Keratinocyte (primary cell): ENCODE results near the gene CDH15. TPM values are rescaled to one million over a fixed set of nuclear protein-coding genes. Genes with fewer than 3 reads are reported as not detected.

Experiments
- DNase-seq: peaks from one replicate; pipeline ENCODE4 v3.0.0-alpha.2; 2011; ENCODE audit warnings: low read depth, missing footprints, low spot score
- FAIRE-seq: peaks from 2 replicates; lab custom pipeline; 2011; peaks lifted over from hg19 to GRCh38; lab: Jason Lieb, UNC
- H2AFZ ChIP-seq: 2 replicates; pipeline ENCODE4 v1.6.0; 2012; ENCODE audit warnings: low read length, control low read depth, inconsistent platforms; ENCODE audit not compliant: control insufficient read depth
- H3K27ac ChIP-seq: 2 replicates; pipeline ENCODE4 v1.5.1; 2011; ENCODE audit warnings: low read length; ENCODE audit not compliant: control insufficient read depth, insufficient read depth
- H3K27me3 ChIP-seq: 3 replicates; pipeline ENCODE4 v1.6.0; 2011; ENCODE audit warnings: low read length; ENCODE audit not compliant: control insufficient read depth, insufficient read depth; ENCODE audit errors: extremely low read depth
- H3K36me3 ChIP-seq, 2 experiments: 2 replicates in 1 of 2; 3 replicates in 1 of 2; pipeline ENCODE4 v1.5.1; 2011; ENCODE audit warnings: low read length in 2 of 2, mild to moderate bottlenecking in 1 of 2; ENCODE audit not compliant: control insufficient read depth in 2 of 2, insufficient read depth in 2 of 2; ENCODE audit errors: extremely low read depth in 1 of 2
- H3K4me1 ChIP-seq: 3 replicates; pipeline ENCODE4 v1.5.1; 2011; ENCODE audit warnings: low read length; ENCODE audit not compliant: control insufficient read depth, insufficient read depth; ENCODE audit errors: extremely low read depth
- H3K4me2 ChIP-seq: 3 replicates; pipeline ENCODE4 v1.6.0; 2011; ENCODE audit warnings: low read depth, low read length; ENCODE audit not compliant: control insufficient read depth, insufficient read depth; ENCODE audit errors: extremely low read depth
- H3K4me3 ChIP-seq, 3 experiments: fragments of 200-600 bp in 1 of 3; sonication (generic) in 1 of 3; 2 replicates in 2 of 3; 3 replicates in 1 of 3; pipeline ENCODE4 v1.5.1; 2011 to 2016; ENCODE audit warnings: low read length in 3 of 3, mild to moderate bottlenecking in 3 of 3, control low read depth in 2 of 3, inconsistent platforms in 1 of 3, low read depth in 1 of 3, mixed read lengths in 1 of 3, mixed run types in 1 of 3, moderate library complexity in 1 of 3; ENCODE audit not compliant: control insufficient read depth in 2 of 3, insufficient read depth in 2 of 3; ENCODE audit errors: extremely low read depth in 1 of 3
- H3K79me2 ChIP-seq: 2 replicates; pipeline ENCODE4 v1.6.0; 2012; ENCODE audit warnings: low read length; ENCODE audit not compliant: control insufficient read depth, insufficient read depth
- H3K9ac ChIP-seq: 3 replicates; pipeline ENCODE4 v1.6.0; 2011; ENCODE audit warnings: low read length; ENCODE audit not compliant: control insufficient read depth, insufficient read depth; ENCODE audit errors: extremely low read depth
- H3K9me1 ChIP-seq: 3 replicates; pipeline ENCODE4 v1.6.0; 2011; ENCODE audit warnings: low read length; ENCODE audit not compliant: control insufficient read depth, insufficient read depth; ENCODE audit errors: extremely low read depth
- H3K9me3 ChIP-seq: 2 replicates; pipeline ENCODE4 v1.5.1; 2012; ENCODE audit warnings: low read depth, low read length; ENCODE audit not compliant: control insufficient read depth
- H4K20me1 ChIP-seq: 3 replicates; pipeline ENCODE4 v1.6.0; 2011; ENCODE audit warnings: low read length; ENCODE audit not compliant: control insufficient read depth, insufficient read depth; ENCODE audit errors: extremely low read depth
- EZH2 ChIP-seq: IDR thresholded peaks from one replicate; pipeline ENCODE4 v1.6.1; 2012; ENCODE audit warnings: inconsistent platforms, mild to moderate bottlenecking, low read length, moderate library complexity
- dilution Hi-C: fragments of 300-500 bp; cut with MboI; formaldehyde crosslinking; loops from one replicate; pipeline ENCODE4 v1.7.0; 2020; ENCODE audit warnings: low sequenced_read_pairs; ENCODE audit not compliant: extremely low pct_ligation_motif_present
- polyA plus RNA-seq, 5 experiments: library from polyadenylated mRNA; depleted of rRNA in 3 of 5; stranded (reverse) in 3 of 5; stranded (forward) in 1 of 5; unstranded in 1 of 5; fragments of >200 nt; gene quantifications; 1 replicate in 1 of 5; 2 replicates in 3 of 5; 3 replicates in 1 of 5; pipeline versions ENCODE4 v1.2.1 to v1.2.3, GENCODE V29; 2011 to 2012; ENCODE audit warnings: missing spikeins in 2 of 5, low read depth in 1 of 5, low replicate concordance in 1 of 5
- TF ChIP-seq, protein P1 (sequence below), 3 experiments: IDR thresholded peaks in 1 of 3; conservative IDR thresholded peaks in 1 of 3; optimal IDR thresholded peaks in 1 of 3; 2 replicates in 2 of 3; 3 replicates in 1 of 3; pipeline versions ENCODE3 to v1.5.1; 2011; ENCODE audit warnings: low read length in 3 of 3, mild to moderate bottlenecking in 3 of 3, moderate library complexity in 2 of 3, control low read depth in 1 of 3, inconsistent platforms in 1 of 3; ENCODE audit not compliant: insufficient read depth in 2 of 3; ENCODE audit errors: extremely low read depth in 1 of 3

The CDH15 gene
- polyA plus RNA-seq, 1 donor (not counting 4 experiments of a cell fraction or from before 2014, with no cell fraction given), result not detected

DNA sequence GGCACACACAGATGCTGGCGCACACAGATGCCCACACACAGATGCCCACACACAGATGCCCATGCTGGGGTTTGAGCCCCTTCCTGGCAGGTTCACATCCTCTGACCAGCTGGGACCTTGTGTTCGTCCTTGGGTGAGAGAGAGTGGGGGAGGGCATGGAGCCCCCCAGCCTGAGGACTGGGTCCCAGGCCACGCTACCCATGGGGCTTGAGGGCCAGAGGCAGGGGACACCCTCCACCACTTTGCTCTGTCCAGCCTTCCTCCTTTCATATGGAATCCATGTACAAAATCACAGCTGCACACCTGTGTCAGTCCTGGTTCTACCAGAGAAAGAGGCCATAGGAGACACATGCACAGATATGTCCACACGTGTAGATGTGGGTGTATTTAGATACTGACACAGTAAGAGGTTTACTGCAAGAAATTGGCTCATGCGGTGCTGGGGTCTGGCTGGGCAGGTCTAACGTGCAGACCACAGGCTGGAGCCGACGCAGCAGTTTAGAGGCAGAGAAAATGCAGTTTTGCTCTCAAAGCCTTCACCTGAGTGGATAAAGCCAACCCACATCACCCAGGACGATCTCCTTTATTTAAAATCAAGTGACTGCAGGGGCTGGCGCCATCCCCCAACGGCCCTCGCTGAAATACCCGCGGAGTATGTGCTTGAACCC lies 17.9 kb downstream of the CDH15 start:
- no peak overlapping the region for H3K4me2 ChIP-seq
- peaks cover 4% of the 10 kb centered on the region for H4K20me1 ChIP-seq
- DNase-seq (no peak), FAIRE-seq (no peak)
- no peak overlapping the region for H2AFZ ChIP-seq
- dilution Hi-C loops, result no loop called here
- no peaks in the 10 kb centered on the region for H3K36me3 ChIP-seq
- H3K4me3 ChIP-seq, result no peak overlapping the region
- no peaks in the 10 kb centered on the region for H3K9me1 ChIP-seq
- no peaks in the 10 kb centered on the region for H3K9me3 ChIP-seq
- H3K27me3 ChIP-seq, result peaks cover 9% of the 10 kb centered on the region
- H3K9ac ChIP-seq, result no peak overlapping the region
- no peak overlapping the region for H3K27ac ChIP-seq
- H3K4me1 ChIP-seq, result no peaks in the 10 kb centered on the region
- H3K79me2 ChIP-seq, result no peaks in the 10 kb centered on the region
- TF ChIP-seq EZH2, result no peak
- TF ChIP-seq, protein P1, sequence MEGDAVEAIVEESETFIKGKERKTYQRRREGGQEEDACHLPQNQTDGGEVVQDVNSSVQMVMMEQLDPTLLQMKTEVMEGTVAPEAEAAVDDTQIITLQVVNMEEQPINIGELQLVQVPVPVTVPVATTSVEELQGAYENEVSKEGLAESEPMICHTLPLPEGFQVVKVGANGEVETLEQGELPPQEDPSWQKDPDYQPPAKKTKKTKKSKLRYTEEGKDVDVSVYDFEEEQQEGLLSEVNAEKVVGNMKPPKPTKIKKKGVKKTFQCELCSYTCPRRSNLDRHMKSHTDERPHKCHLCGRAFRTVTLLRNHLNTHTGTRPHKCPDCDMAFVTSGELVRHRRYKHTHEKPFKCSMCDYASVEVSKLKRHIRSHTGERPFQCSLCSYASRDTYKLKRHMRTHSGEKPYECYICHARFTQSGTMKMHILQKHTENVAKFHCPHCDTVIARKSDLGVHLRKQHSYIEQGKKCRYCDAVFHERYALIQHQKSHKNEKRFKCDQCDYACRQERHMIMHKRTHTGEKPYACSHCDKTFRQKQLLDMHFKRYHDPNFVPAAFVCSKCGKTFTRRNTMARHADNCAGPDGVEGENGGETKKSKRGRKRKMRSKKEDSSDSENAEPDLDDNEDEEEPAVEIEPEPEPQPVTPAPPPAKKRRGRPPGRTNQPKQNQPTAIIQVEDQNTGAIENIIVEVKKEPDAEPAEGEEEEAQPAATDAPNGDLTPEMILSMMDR (optimal IDR thresholded peaks at IDR 0.05 in 1 of 3, IDR thresholded peaks at IDR 0.05 in 1 of 3, conservative IDR thresholded peaks at IDR 0.05 in 1 of 3; ENCODE audit: extremely low read depth in 1 of 3, insufficient read depth in 2 of 3, low read length in 3 of 3), result no peak

DNA sequence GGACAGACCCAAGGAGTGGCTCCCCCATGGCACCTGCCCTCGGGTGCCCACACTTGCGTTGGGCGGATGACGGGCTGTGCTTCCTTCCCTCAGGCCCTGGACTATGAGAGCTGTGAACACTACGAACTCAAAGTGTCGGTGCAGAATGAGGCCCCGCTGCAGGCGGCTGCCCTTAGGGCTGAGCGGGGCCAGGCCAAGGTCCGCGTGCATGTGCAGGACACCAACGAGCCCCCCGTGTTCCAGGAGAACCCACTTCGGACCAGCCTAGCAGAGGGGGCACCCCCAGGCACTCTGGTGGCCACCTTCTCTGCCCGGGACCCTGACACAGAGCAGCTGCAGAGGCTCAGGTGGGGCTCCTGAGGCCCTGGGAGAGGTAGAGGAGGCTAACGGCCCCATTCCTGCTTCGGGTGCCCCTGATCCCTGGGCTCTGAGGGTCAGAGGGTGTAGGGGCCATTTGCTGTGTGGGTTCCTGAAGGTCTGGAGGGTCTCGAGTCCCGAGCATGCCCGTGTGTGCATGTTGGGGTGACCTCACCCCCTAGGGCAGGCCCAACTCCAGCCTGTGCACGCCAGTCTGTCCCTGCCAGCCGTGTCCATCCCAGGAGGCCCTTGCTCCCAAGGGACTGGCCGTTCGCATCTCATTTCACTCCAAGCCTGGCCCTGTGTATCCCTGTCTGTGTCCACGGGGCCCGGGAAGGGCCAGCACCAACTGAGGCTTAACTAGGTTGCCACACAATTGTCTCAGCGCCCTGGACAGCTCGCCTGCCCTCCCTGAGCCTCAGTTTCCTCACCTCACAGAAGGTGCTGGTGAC lies 18.8 kb downstream of the CDH15 start:
- H4K20me1 ChIP-seq, result peaks cover 4% of the 10 kb centered on the region
- H3K9me1 ChIP-seq, result no peaks in the 10 kb centered on the region
- dilution Hi-C loops, result no loop called here
- no peak overlapping the region for H3K9ac ChIP-seq
- H3K4me3 ChIP-seq, result no peak overlapping the region
- no peak overlapping the region for H3K27ac ChIP-seq
- no peak overlapping the region for H3K4me2 ChIP-seq
- TF ChIP-seq, protein P1 (optimal IDR thresholded peaks at IDR 0.05 in 1 of 3, IDR thresholded peaks at IDR 0.05 in 1 of 3, conservative IDR thresholded peaks at IDR 0.05 in 1 of 3; ENCODE audit: extremely low read depth in 1 of 3, insufficient read depth in 2 of 3, low read length in 3 of 3), result no peak
- TF ChIP-seq EZH2, result no peak
- DNase-seq (no peak), FAIRE-seq (no peak)
- H3K79me2 ChIP-seq, result no peaks in the 10 kb centered on the region
- no peaks in the 10 kb centered on the region for H3K4me1 ChIP-seq
- H3K36me3 ChIP-seq, result no peaks in the 10 kb centered on the region
- no peaks in the 10 kb centered on the region for H3K9me3 ChIP-seq
- H2AFZ ChIP-seq, result no peak overlapping the region
- peaks cover 9% of the 10 kb centered on the region for H3K27me3 ChIP-seq
